Hepatocyte (in vitro differentiated cells): ENCODE data around the gene NUDT13. TPM values are rescaled to one million over a fixed set of nuclear protein-coding genes. Genes with fewer than 3 reads are reported as not detected.

Source experiments
- DNase-seq: peaks from one replicate; pipeline ENCODE4 v3.0.0-alpha.2; 2016; ENCODE audit warnings: low spot score
- H2AFZ ChIP-seq: fragments of 200-600 bp; sonication (generic); 2 replicates; pipeline ENCODE4 v1.6.0; 2016; ENCODE audit warnings: antibody characterized with exemption, mild to moderate bottlenecking
- H3K27ac ChIP-seq: fragments of 200-600 bp; sonication (generic); 2 replicates; pipeline ENCODE4 v1.5.1; 2016; ENCODE audit warnings: mild to moderate bottlenecking
- H3K27me3 ChIP-seq: fragments of 200-600 bp; sonication (generic); 2 replicates; pipeline ENCODE4 v1.6.1; 2016
- H3K36me3 ChIP-seq: fragments of 200-600 bp; sonication (generic); replicated peaks from 2 replicates; pipeline ENCODE4 v1.5.1; 2016; ENCODE audit warnings: low read depth; ENCODE audit not compliant: insufficient read depth
- H3K4me1 ChIP-seq: fragments of 200-600 bp; sonication (generic); 2 replicates; pipeline ENCODE4 v1.5.1; 2016; ENCODE audit warnings: mild to moderate bottlenecking, moderate library complexity; ENCODE audit not compliant: insufficient read depth
- H3K4me2 ChIP-seq: fragments of 200-600 bp; sonication (generic); 2 replicates; pipeline ENCODE4 v1.6.0; 2016
- H3K4me3 ChIP-seq: fragments of 200-600 bp; sonication (generic); 2 replicates; pipeline ENCODE4 v1.5.1; 2016; ENCODE audit warnings: mild to moderate bottlenecking
- H3K79me2 ChIP-seq: fragments of 200-600 bp; sonication (generic); 2 replicates; pipeline ENCODE4 v1.6.0; 2017; ENCODE audit warnings: mild to moderate bottlenecking
- H3K9me2 ChIP-seq: fragments of 200-600 bp; sonication (generic); replicated peaks from 2 replicates; pipeline ENCODE4 v1.6.0; 2017; ENCODE audit warnings: mild to moderate bottlenecking; ENCODE audit not compliant: insufficient read depth
- H3K9me3 ChIP-seq: fragments of 200-600 bp; sonication (generic); 2 replicates; pipeline ENCODE4 v1.5.1; 2016; ENCODE audit warnings: low read depth, mild to moderate bottlenecking
- H4K20me1 ChIP-seq: fragments of 200-600 bp; sonication (generic); 2 replicates; pipeline ENCODE4 v1.6.0; 2016; ENCODE audit warnings: mild to moderate bottlenecking; ENCODE audit not compliant: insufficient read depth, poor library complexity, severe bottlenecking
- CTCF ChIP-seq: fragments of 200-600 bp; sonication (generic); IDR thresholded peaks from 2 replicates; pipeline ENCODE4 v1.5.1; 2016; ENCODE audit warnings: antibody characterized with exemption, mild to moderate bottlenecking; ENCODE audit not compliant: poor library complexity
- EZH2 ChIP-seq: fragments of 200-600 bp; sonication (generic); IDR thresholded peaks from 2 replicates; pipeline ENCODE4 v1.6.1; 2016; ENCODE audit warnings: antibody characterized with exemption, mild to moderate bottlenecking, borderline replicate concordance
- EZH2phosphoT487 ChIP-seq: fragments of 200-600 bp; sonication (generic); IDR thresholded peaks from one replicate; pipeline ENCODE4 v1.6.1; 2018; ENCODE audit warnings: antibody characterized with exemption, mild to moderate bottlenecking, low read depth, moderate library complexity; ENCODE audit not compliant: unreplicated experiment, severe bottlenecking
- WGBS: methylation state at CpG from one replicate; pipeline ENCODE4 v1.1.6; 2016; ENCODE audit warnings: low lambda C conversion rate; ENCODE audit errors: missing lambda C conversion rate; 5-methylcytosine and 5-hydroxymethylcytosine counted together
- polyA plus RNA-seq: library from polyadenylated mRNA; unstranded; fragments of >200 nt; fragmentation: Nextera tagmentation; extraction: Ambion mirVana; gene quantifications from 2 replicates; pipeline ENCODE4 v1.2.1, GENCODE V29; 2016
- total RNA-seq: library from RNA; depleted of rRNA; stranded (reverse); fragments of >200 nt; gene quantifications from 2 replicates; pipeline ENCODE4 v1.2.3, GENCODE V29; 2014

The NUDT13 gene
- total and polyA plus RNA-seq, 2 experiments from 2014 or later, result 2.1 to 3.4 TPM

DNA sequence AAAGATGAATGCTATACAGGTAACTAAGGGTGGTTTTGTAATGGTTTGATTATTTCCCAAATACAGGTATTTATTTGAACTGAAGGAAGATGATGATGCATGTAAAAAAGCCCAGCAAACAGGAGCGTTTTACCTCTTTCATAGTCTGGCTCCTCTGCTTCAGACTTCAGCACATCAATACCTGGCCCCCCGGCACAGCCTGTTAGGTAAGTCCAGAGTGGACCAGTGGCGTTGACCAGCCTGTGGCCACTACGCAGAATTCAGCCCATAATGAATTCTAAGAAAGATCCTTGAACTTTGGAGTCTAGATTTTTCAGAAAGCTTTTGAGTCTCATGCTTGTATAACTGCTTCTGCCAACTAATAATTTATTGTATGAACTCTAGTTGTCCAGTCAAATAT lies 9.7 kb downstream of the NUDT13 start:
- Histone ChIP-seq H3K4me1 (no peaks in the 10 kb centered on the region), H3K27ac (no peak overlapping the region), H3K27me3 (no peaks in the 10 kb centered on the region), H3K36me3 (no peaks in the 10 kb centered on the region), H3K79me2 (no peaks in the 10 kb centered on the region), H4K20me1 (no peaks in the 10 kb centered on the region), H3K9me3 (no peaks in the 10 kb centered on the region), H3K4me2 (no peak overlapping the region), H2AFZ (no peak overlapping the region), H3K4me3 (no peak overlapping the region), H3K9me2 (no peaks in the 10 kb centered on the region)
- no peak for DNase-seq
- 87% methylated on average over 4 of the region's 4 CpGs for WGBS
- TF ChIP-seq EZH2phosphoT487 (no peak), EZH2 (no peak), CTCF (no peak)

- Histone ChIP-seq H3K79me2 (no peaks in the 10 kb centered on the region), H3K4me1 (no peaks in the 10 kb centered on the region), H2AFZ (no peak overlapping the region), H3K36me3 (no peaks in the 10 kb centered on the region), H3K4me3 (no peak overlapping the region), H3K27me3 (no peaks in the 10 kb centered on the region), H3K4me2 (no peak overlapping the region), H3K9me3 (no peaks in the 10 kb centered on the region), H3K27ac (no peak overlapping the region), H4K20me1 (no peaks in the 10 kb centered on the region), H3K9me2 (no peaks in the 10 kb centered on the region)
- 100% methylated on average over 2 of the region's 2 CpGs for WGBS
- no peak for TF ChIP-seq EZH2
- TF ChIP-seq CTCF, result no peak
- TF ChIP-seq EZH2phosphoT487, result no peak
- no peak for DNase-seq
These were observed 16.1 kb downstream of the NUDT13 start for GRCh38 chr10:73126343-73126742.

GRCh38 chr10:73131301-73131700 lies 21.0 kb downstream of the NUDT13 start:
- no peaks in the 10 kb centered on the region for H3K9me2 ChIP-seq
- no peak overlapping the region for H2AFZ ChIP-seq
- H3K4me2 ChIP-seq, result no peak overlapping the region
- no peak overlapping the region for H3K4me3 ChIP-seq
- TF ChIP-seq EZH2 (no peak), EZH2phosphoT487 (no peak), CTCF (no peak)
- no peaks in the 10 kb centered on the region for H4K20me1 ChIP-seq
- no peaks in the 10 kb centered on the region for H3K9me3 ChIP-seq
- no peaks in the 10 kb centered on the region for H3K36me3 ChIP-seq
- H3K79me2 ChIP-seq, result no peaks in the 10 kb centered on the region
- no peaks in the 10 kb centered on the region for H3K4me1 ChIP-seq
- H3K27me3 ChIP-seq, result no peaks in the 10 kb centered on the region
- no peak for DNase-seq
- no peak overlapping the region for H3K27ac ChIP-seq
- WGBS, result 72% methylated on average over 2 of the region's 2 CpGs
